NCI-H146 treated with DMSO at 0.1 percent for 48 hours (cell line): ENCODE measurements around the gene RFC4.
"Not testable (repeated sequence)": the region's sequence is repeated elsewhere in the genome, so short reads cannot be mapped to it uniquely, and the experiment has no call there.

Experiments used
- DNase-seq: peaks from one replicate; lab custom pipeline; 2025; ENCODE audit not compliant: unreplicated experiment; lab: John Stamatoyannopoulos, UW

RFC4 gene

GRCh38 chr3:186825294-186825821, 19.1 kb upstream of the RFC4 start:
- peak; percentile 75 for DNase-seq

GRCh38 chr3:186824430-186825139, 18.3 kb upstream of the RFC4 start:
- DNase-seq = peak; percentile 95

GRCh38 chr3:186823386-186823785, 17.1 kb upstream of the RFC4 start:
- DNase-seq = no peak

- not testable (repeated sequence) for DNase-seq
Observed at GRCh38 chr3:186822388-186822759, 16.1 kb upstream of the RFC4 start.

GRCh38 chr3:186821429-186822387, 15.4 kb upstream of the RFC4 start:
- DNase-seq = peak; percentile 52

GRCh38 chr3:186818956-186819355, 12.7 kb upstream of the RFC4 start:
- DNase-seq = no peak

- DNase-seq = no peak
Observed at GRCh38 chr3:186818516-186818915, 12.2 kb upstream of the RFC4 start.

- no peak for DNase-seq
Observed at GRCh38 chr3:186815435-186815834, 9.2 kb upstream of the RFC4 start.

GRCh38 chr3:186814100-186814499, 7.8 kb upstream of the RFC4 start:
- no peak for DNase-seq

GRCh38 chr3:186811313-186811712, 5.0 kb upstream of the RFC4 start:
- not testable (repeated sequence) for DNase-seq

GRCh38 chr3:186810336-186810996, 4.2 kb upstream of the RFC4 start:
- DNase-seq = no peak

- DNase-seq = peak; percentile 72
Observed at GRCh38 chr3:186807231-186807630, 949 bp upstream of the RFC4 start.

GRCh38 chr3:186803447-186803846, 2.8 kb downstream of the RFC4 start:
- not testable (repeated sequence) for DNase-seq

GRCh38 chr3:186802701-186803100, 3.6 kb downstream of the RFC4 start:
- DNase-seq = no peak

GRCh38 chr3:186800285-186800684, 6.0 kb downstream of the RFC4 start:
- no peak for DNase-seq

GRCh38 chr3:186798239-186798874, 7.9 kb downstream of the RFC4 start:
- no peak for DNase-seq

GRCh38 chr3:186790261-186790981, 15.9 kb downstream of the RFC4 start:
- DNase-seq = no peak

- no peak for DNase-seq
Observed at GRCh38 chr3:186789554-186790260, 16.6 kb downstream of the RFC4 start.
